GM12878 (cell line): ENCODE data around the gene FIBCD1.

Experiments
- CHD4 ChIP-seq: fragments of 200-600 bp; sonication (generic); IDR thresholded peaks from 2 replicates; pipeline ENCODE4 v1.6.1; 2016; ENCODE audit warnings: mild to moderate bottlenecking
- CTCF ChIP-seq, 3 experiments: IDR thresholded peaks in 2 of 3; conservative IDR thresholded peaks in 1 of 3; 2 replicates each; pipeline ENCODE4 v1.5.1; 2011; ENCODE audit warnings: low read depth in 3 of 3, low read length in 3 of 3, mild to moderate bottlenecking in 3 of 3, control low read depth in 2 of 3, moderate library complexity in 2 of 3, inconsistent platforms in 1 of 3, mixed read lengths in 1 of 3; ENCODE audit not compliant: control insufficient read depth in 2 of 3, insufficient read depth in 1 of 3; ENCODE audit errors: extremely low read depth in 1 of 3
- TF ChIP-seq, protein P1 (sequence below): IDR thresholded peaks from 2 replicates; pipeline ENCODE4 v1.6.1; 2012; ENCODE audit warnings: low read depth, low read length, improper control_type of control experiment
- TF ChIP-seq, protein P2 (sequence below): IDR thresholded peaks from 2 replicates; pipeline ENCODE4 v1.6.1; 2012; ENCODE audit warnings: low read length, inconsistent platforms

- TF ChIP-seq CTCF (IDR thresholded peaks at IDR 0.05 in 2 of 3, conservative IDR thresholded peaks at IDR 0.05 in 1 of 3; ENCODE audit: control insufficient read depth in 2 of 3, extremely low read depth in 1 of 3, insufficient read depth in 1 of 3, low read depth in 3 of 3, low read length in 3 of 3) = no peak
- TF ChIP-seq CHD4 = no peak
- TF ChIP-seq, protein P1, sequence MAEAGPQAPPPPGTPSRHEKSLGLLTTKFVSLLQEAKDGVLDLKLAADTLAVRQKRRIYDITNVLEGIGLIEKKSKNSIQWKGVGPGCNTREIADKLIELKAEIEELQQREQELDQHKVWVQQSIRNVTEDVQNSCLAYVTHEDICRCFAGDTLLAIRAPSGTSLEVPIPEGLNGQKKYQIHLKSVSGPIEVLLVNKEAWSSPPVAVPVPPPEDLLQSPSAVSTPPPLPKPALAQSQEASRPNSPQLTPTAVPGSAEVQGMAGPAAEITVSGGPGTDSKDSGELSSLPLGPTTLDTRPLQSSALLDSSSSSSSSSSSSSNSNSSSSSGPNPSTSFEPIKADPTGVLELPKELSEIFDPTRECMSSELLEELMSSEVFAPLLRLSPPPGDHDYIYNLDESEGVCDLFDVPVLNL = no peak
- TF ChIP-seq, protein P2, sequence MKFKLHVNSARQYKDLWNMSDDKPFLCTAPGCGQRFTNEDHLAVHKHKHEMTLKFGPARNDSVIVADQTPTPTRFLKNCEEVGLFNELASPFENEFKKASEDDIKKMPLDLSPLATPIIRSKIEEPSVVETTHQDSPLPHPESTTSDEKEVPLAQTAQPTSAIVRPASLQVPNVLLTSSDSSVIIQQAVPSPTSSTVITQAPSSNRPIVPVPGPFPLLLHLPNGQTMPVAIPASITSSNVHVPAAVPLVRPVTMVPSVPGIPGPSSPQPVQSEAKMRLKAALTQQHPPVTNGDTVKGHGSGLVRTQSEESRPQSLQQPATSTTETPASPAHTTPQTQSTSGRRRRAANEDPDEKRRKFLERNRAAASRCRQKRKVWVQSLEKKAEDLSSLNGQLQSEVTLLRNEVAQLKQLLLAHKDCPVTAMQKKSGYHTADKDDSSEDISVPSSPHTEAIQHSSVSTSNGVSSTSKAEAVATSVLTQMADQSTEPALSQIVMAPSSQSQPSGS = no peak
These were observed 7.4 kb downstream of the FIBCD1 start for GRCh38 chr9:130931508-130932254.
